Ovary (tissue), 9 donors: ENCODE data around the gene PEA15. TPM values are rescaled to one million over a fixed set of nuclear protein-coding genes. Genes with fewer than 3 reads are reported as not detected.

Experiments
- DNase-seq, 5 donors: peaks; one replicate each; pipeline ENCODE4 v3.0.0-alpha.2; 2019 to 2020
- H3K27ac ChIP-seq, 2 donors: fragments of 200-600 bp; one replicate each; pipeline versions ENCODE4 v1.5.1 to v1.8.0; 2019 to 2022
- H3K27me3 ChIP-seq: fragments of 200-600 bp; one replicate; pipeline ENCODE4 v1.8.0; 2022
- H3K36me3 ChIP-seq: fragments of 200-600 bp; sonication (generic); one replicate; pipeline ENCODE4 v1.5.1; 2019
- H3K4me1 ChIP-seq: one replicate; pipeline ENCODE4 v1.8.1; 2013; ENCODE audit warnings: mild to moderate bottlenecking, moderate library complexity; ENCODE audit not compliant: insufficient read depth
- H3K4me3 ChIP-seq: fragments of 200-600 bp; sonication (generic); one replicate; pipeline ENCODE4 v1.5.1; 2017
- H3K9me3 ChIP-seq, 2 donors: fragments of 200-600 bp in 1 of 2; sonication (generic) in 1 of 2; one replicate each; pipeline versions ENCODE4 v1.5.1 to v1.8.1; 2013 to 2019; ENCODE audit warnings: mild to moderate bottlenecking in 1 of 2, moderate library complexity in 1 of 2
- EP300 ChIP-seq: sonication (generic); formaldehyde crosslinking; IDR thresholded peaks from one replicate; pipeline ENCODE4 v1.6.1; 2017; ENCODE audit warnings: antibody characterized with exemption
- POLR2A ChIP-seq: fragments of 450-650 bp; IDR thresholded peaks from one replicate; pipeline ENCODE4 v1.6.1; 2017; ENCODE audit warnings: antibody characterized with exemption, mild to moderate bottlenecking, moderate library complexity
- WGBS, 3 donors: extraction: QIAGEN DNeasy Blood & Tissue Kit in 1 of 3; methylation state at CpG; one replicate each; pipeline versions ENCODE4 v1.1.5 to v1.1.7; 2013 to 2017; 5-methylcytosine and 5-hydroxymethylcytosine counted together
- intact Hi-C, 4 donors: fragments of 100-400 bp; cut with DNase I; formaldehyde crosslinking; loops; one replicate each; pipeline versions ENCODE4 v1.11.0 to v1.15.1; 2022 to 2023
- polyA plus RNA-seq, 2 donors: library from polyadenylated mRNA; stranded (reverse); fragments of 200-250 nt in 1 of 2; fragments of 350-450 nt in 1 of 2; fragmentation: Illumina TruSeq in 1 of 2; extraction: RNeasy Lipid Tissue Mini Kit (QIAGEN cat#74804) in 1 of 2; gene quantifications; one replicate each; pipeline ENCODE4 v1.2.3, GENCODE V29; 2013 to 2014
- total RNA-seq, 7 donors: library from RNA; depleted of rRNA in 2 of 7; stranded (reverse); fragments of >200 nt in 2 of 7; fragmentation: NEBNext Ultra II Directional in 3 of 7; extraction: Animal tissue kit (Norgen Biotek cat#: 25700) in 3 of 7; gene quantifications; one replicate each; pipeline versions ENCODE4 v1.1.0 to v1.2.4, GENCODE V29; 2016 to 2023
- TF ChIP-seq, protein P1 (sequence below), 3 donors: fragments of 450-650 bp in 2 of 3; fragments of 200-600 bp in 1 of 3; IDR thresholded peaks; one replicate each; pipeline versions ENCODE4 v1.5.1 to v1.8.0; 2016 to 2022; ENCODE audit warnings: antibody characterized with exemption in 3 of 3, mild to moderate bottlenecking in 1 of 3
- donor health status: DM: no; HTN: no; CAD: no; lungs with moderate emphysema.
- donor health status: DM: no; HTN: no; CAD: no.
- donor health status: Bipolar disorder and iron deficiency.
- donor health status: DM: yes; HTN: yes; CAD: no.
- donor health status: DM: no; HTN: no; CAD: no.
- donor health status: DM: yes; HTN: yes; CAD: no.

PEA15 gene
- total and polyA plus RNA-seq, 9 donors: 38.4 to 530 (median 135) TPM

DNA sequence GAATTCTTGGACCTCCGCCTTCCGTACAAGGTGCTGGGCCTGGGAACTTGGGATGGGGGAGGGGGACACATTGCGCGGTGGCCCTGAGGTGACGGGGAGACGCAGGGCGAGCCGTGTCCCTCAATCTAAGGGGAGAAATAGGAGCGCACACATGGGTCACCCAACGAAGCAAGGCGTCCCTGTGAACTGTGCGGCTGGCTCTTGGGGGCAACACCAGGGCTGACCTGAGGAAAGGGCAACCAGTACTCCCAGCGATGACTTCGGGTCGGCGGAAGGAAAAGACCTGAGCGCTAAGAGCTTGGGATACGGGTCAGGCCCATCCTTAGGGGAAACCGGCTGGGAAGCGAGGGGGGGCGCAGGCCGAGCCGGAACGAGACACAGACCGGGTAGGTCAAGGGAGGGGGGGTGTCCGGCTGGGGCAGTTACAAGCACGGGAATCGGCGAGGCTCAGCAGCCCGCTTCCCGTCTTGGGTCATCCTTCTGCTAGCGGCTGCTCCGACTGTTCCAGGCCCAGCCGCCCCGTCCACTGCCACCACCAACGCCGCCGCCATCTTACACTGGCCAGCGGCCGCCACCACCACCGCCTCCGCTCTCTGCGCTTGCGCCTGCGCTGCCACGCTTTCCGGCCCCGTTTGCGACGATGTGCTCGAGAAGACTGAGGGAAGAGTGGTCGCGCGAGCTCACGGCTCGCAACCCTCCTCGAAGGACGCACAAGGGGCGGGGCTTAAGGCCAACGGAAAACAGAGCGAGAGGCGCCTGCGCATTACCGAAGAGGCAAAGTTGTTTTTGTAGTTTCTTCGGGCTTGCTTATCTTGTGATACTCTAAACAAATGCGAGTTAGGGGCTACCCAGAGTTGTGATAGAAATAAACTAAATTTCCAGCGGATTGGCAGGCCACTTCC lies 57.0 kb downstream of the PEA15 start, which contains the start of gene DCAF8:
Gene DCAF8 (minus strand): TSS at position 657 of the 902 bp plus-strand sequence. CDS start 18,541 bp downstream, outside the sequence.
- 0 to 1% (median 0%) methylated on average over 67 of the region's 67 CpGs for WGBS, 3 donors
- peak; percentile 98 to 99 (median 99) for DNase-seq
- Histone ChIP-seq H3K27me3 (no peaks in the 10 kb centered on the region), H3K27ac (peak within 1 kb of the TSS; percentile 91 to 93), H3K4me3 (peak within 1 kb of the TSS; percentile 91), H3K36me3 (no peaks in the 10 kb centered on the region), H3K9me3 (no peaks in the 10 kb centered on the region), H3K4me1 (peaks cover 8% of the 10 kb centered on the region)
- intact Hi-C loops: loop anchor here in 1 of 4 donors (5.0 kb wide), 1 partner anchor 160 kb away; no protein-coding TSS in a partner anchor
- TF ChIP-seq, protein P1, sequence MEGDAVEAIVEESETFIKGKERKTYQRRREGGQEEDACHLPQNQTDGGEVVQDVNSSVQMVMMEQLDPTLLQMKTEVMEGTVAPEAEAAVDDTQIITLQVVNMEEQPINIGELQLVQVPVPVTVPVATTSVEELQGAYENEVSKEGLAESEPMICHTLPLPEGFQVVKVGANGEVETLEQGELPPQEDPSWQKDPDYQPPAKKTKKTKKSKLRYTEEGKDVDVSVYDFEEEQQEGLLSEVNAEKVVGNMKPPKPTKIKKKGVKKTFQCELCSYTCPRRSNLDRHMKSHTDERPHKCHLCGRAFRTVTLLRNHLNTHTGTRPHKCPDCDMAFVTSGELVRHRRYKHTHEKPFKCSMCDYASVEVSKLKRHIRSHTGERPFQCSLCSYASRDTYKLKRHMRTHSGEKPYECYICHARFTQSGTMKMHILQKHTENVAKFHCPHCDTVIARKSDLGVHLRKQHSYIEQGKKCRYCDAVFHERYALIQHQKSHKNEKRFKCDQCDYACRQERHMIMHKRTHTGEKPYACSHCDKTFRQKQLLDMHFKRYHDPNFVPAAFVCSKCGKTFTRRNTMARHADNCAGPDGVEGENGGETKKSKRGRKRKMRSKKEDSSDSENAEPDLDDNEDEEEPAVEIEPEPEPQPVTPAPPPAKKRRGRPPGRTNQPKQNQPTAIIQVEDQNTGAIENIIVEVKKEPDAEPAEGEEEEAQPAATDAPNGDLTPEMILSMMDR (IDR thresholded peaks at IDR 0.05): no peak
- peak; percentile 95 for TF ChIP-seq POLR2A

GRCh38 chr1:160264795-160265307 lies 59.7 kb downstream of the PEA15 start:
- intact Hi-C loops: loop anchor here in 1 of 4 donors (5.0 kb wide), 1 partner anchor 163 kb away; no protein-coding TSS in a partner anchor

More at GRCh38 chr1:160264795-160265307, 59.7 kb downstream of the PEA15 start:
- DNase-seq: no peak
- TF ChIP-seq EP300 (no peak), POLR2A (no peak)
- TF ChIP-seq, protein P1 (IDR thresholded peaks at IDR 0.05): no peak
- H3K27me3 ChIP-seq: no peaks in the 10 kb centered on the region
- no peaks in the 10 kb centered on the region for H3K36me3 ChIP-seq
- no peak overlapping the region for H3K27ac ChIP-seq
- H3K4me1 ChIP-seq: peaks cover 6% of the 10 kb centered on the region
- H3K4me3 ChIP-seq: no peak overlapping the region
- H3K9me3 ChIP-seq: no peaks in the 10 kb centered on the region
- WGBS, 3 donors: 77 to 89% (median 77%) methylated on average over 4 of the region's 4 CpGs

Other genes starting within 250 kb of the PEA15 start
- 1 to 10 TPM; 3.8 to 7.4 (median 5.9) TPM for gene PIGM, start 173.4 kb upstream of the PEA15 start, total RNA-seq
- gene PIGM, start 173.4 kb upstream of the PEA15 start, polyA plus RNA-seq: 1 to 10 TPM; 2.7 to 7.1 TPM
- gene KCNJ10, start 135.2 kb upstream of the PEA15 start, total RNA-seq: under 1 TPM in 2 of 7 donors, not detected in 5; 0.15 to 0.18 TPM
- under 1 TPM; 0.02 to 0.28 TPM for gene KCNJ10, start 135.2 kb upstream of the PEA15 start, polyA plus RNA-seq
- gene KCNJ9, start 123.8 kb upstream of the PEA15 start, total RNA-seq: not detected
- gene KCNJ9, start 123.8 kb upstream of the PEA15 start, polyA plus RNA-seq: under 1 TPM in 1 of 2 donors, not detected in 1; 0.01 TPM
- gene IGSF8, start 106.8 kb upstream of the PEA15 start, total RNA-seq: 10 to 100 TPM; 24.2 to 45.6 (median 34.2) TPM
- gene IGSF8, start 106.8 kb upstream of the PEA15 start, polyA plus RNA-seq: 10 to 100 TPM in 1 of 2 donors, 1 to 10 TPM in 1; 7.3 to 36.7 TPM
- 10 to 100 TPM in 4 of 7 donors, 1 to 10 TPM in 3; 3.0 to 34.0 (median 15.0) TPM for gene ATP1A2, start 89.6 kb upstream of the PEA15 start, total RNA-seq
- 10 to 100 TPM; 10.4 to 38.6 TPM for gene ATP1A2, start 89.6 kb upstream of the PEA15 start, polyA plus RNA-seq
- under 1 TPM in 1 of 7 donors, not detected in 6; 0.22 TPM for gene ATP1A4, start 53.8 kb upstream of the PEA15 start, total RNA-seq
- gene ATP1A4, start 53.8 kb upstream of the PEA15 start, polyA plus RNA-seq: under 1 TPM in 1 of 2 donors, not detected in 1; 0.37 TPM
- under 1 TPM in 4 of 7 donors, not detected in 3; 0.15 to 0.61 (median 0.43) TPM for gene CASQ1, start 14.8 kb upstream of the PEA15 start, total RNA-seq
- under 1 TPM; 0.06 to 0.92 TPM for gene CASQ1, start 14.8 kb upstream of the PEA15 start, polyA plus RNA-seq
- gene DCAF8, start 57.2 kb downstream of the PEA15 start, total RNA-seq: 100 to 1,000 TPM in 5 of 7 donors, 10 to 100 TPM in 2; 85.2 to 133 (median 104) TPM
- 100 to 1,000 TPM in 1 of 2 donors, 10 to 100 TPM in 1; 99.0 to 147 TPM for gene DCAF8, start 57.2 kb downstream of the PEA15 start, polyA plus RNA-seq
- gene PEX19, start 79.7 kb downstream of the PEA15 start, total RNA-seq: 10 to 100 TPM; 40.1 to 91.7 (median 70.6) TPM
- gene PEX19, start 79.7 kb downstream of the PEA15 start, polyA plus RNA-seq: 100 to 1,000 TPM in 1 of 2 donors, 10 to 100 TPM in 1; 38.9 to 139 TPM
- gene COPA, start 137.9 kb downstream of the PEA15 start, total RNA-seq: 100 to 1,000 TPM in 5 of 7 donors, 10 to 100 TPM in 2; 63.7 to 163 (median 123) TPM
- 100 to 1,000 TPM in 1 of 2 donors, 10 to 100 TPM in 1; 69.9 to 144 TPM for gene COPA, start 137.9 kb downstream of the PEA15 start, polyA plus RNA-seq
- gene NCSTN, start 138.0 kb downstream of the PEA15 start, total RNA-seq: 10 to 100 TPM; 35.2 to 76.2 (median 58.1) TPM
- gene NCSTN, start 138.0 kb downstream of the PEA15 start, polyA plus RNA-seq: 100 to 1,000 TPM in 1 of 2 donors, 10 to 100 TPM in 1; 53.9 to 234 TPM
- under 1 TPM in 3 of 7 donors, not detected in 4; 0.08 to 0.20 (median 0.10) TPM for gene NHLH1, start 161.7 kb downstream of the PEA15 start, total RNA-seq
- under 1 TPM; 0.02 to 0.08 TPM for gene NHLH1, start 161.7 kb downstream of the PEA15 start, polyA plus RNA-seq
- gene VANGL2, start 195.2 kb downstream of the PEA15 start, total RNA-seq: 10 to 100 TPM in 3 of 7 donors, 1 to 10 TPM in 4; 5.6 to 18.4 (median 10.0) TPM
- 1 to 10 TPM; 7.1 to 8.1 TPM for gene VANGL2, start 195.2 kb downstream of the PEA15 start, polyA plus RNA-seq